HG03565 (cell line): ENCODE data around the gene NCKAP1.
"Not testable (repeated sequence)": the region's sequence is repeated elsewhere in the genome, so short reads cannot be mapped to it uniquely, and the experiment has no call there.

ENCODE experiments used
- ATAC-seq: cut with Tn5 transposase; IDR thresholded peaks from one replicate; pipeline ENCODE4 v1.9.1; 2021; ENCODE audit warnings: mild to moderate bottlenecking, moderate library complexity; ENCODE audit not compliant: unreplicated experiment

The NCKAP1 gene

DNA sequence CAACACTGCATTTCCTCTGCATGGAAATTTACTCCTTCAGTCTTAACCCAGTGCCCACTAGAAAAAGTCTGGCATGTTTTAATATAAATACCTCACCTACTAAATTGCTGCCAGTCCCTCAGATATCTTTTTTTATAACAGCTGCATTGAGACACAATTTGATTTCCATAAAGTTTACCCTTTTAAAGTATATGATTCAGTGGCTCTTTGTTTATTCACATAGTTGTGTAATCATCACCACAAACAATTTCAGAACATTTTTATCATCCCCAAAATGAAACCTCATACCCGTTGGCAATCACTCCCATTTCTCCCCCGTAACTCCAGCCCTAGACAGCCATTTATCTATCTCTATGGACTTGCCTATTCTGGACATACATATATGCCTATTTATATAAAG lies 154.8 kb downstream of the NCKAP1 start:
- no peak for ATAC-seq

DNA sequence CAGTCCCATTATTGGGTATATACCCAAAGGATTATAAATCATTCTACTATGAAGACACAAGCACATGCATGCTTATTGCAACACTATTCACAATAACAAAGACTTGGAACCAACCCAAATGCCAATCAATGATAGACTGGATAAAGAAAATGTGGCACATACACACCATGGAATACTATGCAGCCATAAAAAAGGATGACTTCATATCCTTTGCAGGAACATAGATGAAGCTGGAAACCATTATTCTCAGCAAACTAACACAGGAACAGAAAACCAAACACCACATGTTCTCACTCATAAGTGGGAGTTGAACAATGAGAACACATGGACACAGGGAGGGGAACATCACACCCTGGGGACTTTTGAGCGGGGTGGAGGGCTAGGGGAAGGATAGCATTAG lies 158.2 kb downstream of the NCKAP1 start:
- not testable (repeated sequence) for ATAC-seq

DNA sequence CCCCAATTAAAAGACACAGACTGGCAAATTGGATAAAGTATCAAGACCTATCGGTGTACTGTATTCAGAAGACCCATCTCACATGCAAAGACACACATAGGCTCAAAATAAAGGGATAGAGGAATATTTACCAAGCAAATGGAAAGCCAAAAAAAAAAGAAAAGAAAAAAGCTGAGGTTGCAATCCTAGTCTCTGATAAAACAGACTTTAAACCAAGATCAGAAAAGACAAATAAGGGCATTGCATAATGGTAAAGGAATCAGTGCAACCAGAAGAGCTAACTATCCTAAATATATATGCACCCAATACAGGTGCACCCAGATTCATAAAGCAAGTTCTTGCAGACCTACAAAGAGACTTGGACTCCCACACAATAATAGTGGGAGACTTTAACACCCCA lies 161.6 kb downstream of the NCKAP1 start:
- not testable (repeated sequence) for ATAC-seq

DNA sequence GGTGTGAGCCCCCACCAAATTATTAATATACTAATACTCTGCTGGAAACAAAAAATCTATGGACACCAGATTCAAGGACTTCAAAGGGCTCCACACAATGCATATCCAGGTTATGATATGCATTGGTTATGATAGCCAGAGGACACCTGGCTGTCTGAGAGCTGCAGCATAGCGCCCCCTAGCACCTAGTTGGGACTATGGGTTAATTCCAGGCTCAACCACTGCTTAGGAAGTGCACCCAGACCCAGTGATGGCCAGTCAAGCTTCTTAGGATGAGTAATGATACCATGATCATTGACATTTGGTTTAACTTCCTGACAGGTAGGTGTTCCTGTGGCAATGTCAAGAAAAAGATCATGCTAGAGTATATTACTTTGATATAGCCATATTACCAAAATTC lies 168.0 kb downstream of the NCKAP1 start:
- no peak for ATAC-seq

DNA sequence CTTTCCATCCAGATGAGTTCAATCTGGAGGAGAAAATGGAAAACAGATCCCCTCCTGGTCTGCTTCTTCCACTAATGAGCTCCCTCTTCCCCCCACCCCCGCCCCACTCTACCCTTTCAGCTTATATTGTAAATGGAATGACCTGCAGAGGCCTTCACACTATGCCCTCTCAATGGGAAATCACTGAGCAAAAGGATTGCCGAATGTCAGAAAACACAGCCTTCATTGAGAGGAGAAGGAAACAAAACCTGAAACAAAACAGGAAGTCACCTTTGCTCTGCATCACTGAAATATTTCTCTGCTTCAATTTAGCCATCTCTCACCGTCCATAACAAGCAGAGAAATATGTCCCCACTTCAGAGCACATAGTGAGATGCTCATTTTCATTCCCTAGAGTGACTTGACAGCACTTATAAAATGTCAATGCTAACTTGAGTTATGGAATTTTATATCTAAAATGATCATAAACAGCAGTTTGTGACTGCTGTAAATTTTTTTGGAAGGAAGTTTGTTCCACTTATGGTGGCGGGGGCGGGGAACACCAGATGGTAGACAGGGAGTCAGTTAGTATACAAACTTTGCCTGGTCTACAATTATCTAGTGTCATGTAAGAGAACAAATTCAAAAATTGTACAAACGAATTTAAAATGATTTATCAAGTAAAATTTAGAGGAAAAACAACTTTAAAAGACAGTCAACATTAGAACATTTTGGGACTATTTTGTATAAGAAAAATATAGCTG lies 170.0 kb downstream of the NCKAP1 start:
- no peak for ATAC-seq

DNA sequence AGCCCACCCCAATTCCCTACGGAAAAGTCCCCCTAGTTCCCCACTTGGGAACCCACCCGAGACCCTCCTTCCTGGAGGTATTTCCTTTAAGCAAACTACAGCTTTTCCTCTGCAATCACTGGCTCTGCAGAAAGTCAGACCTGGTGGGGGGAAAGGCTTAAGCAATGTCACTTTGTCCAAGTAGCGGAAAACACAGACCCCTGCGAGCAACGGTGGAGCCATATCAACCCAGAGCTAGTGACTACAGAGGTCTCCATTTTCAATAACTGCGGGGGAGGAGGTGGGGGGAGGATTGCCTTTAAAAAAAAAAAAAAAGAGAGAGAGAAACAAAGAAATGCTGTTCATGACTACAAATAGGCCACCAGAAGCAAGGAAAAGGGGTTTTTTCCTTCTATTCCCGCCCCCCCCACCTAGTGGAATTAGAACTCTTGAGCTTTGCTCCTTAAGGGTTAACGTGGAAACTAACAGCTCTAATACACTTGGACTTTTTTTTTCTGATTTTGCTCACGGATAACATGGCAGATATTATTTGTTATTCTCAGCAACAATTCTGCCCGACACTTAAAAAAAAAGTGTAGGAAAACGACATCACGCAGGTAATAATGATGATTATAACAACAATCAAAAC lies 170.7 kb downstream of the NCKAP1 start:
- ATAC-seq = no peak

DNA sequence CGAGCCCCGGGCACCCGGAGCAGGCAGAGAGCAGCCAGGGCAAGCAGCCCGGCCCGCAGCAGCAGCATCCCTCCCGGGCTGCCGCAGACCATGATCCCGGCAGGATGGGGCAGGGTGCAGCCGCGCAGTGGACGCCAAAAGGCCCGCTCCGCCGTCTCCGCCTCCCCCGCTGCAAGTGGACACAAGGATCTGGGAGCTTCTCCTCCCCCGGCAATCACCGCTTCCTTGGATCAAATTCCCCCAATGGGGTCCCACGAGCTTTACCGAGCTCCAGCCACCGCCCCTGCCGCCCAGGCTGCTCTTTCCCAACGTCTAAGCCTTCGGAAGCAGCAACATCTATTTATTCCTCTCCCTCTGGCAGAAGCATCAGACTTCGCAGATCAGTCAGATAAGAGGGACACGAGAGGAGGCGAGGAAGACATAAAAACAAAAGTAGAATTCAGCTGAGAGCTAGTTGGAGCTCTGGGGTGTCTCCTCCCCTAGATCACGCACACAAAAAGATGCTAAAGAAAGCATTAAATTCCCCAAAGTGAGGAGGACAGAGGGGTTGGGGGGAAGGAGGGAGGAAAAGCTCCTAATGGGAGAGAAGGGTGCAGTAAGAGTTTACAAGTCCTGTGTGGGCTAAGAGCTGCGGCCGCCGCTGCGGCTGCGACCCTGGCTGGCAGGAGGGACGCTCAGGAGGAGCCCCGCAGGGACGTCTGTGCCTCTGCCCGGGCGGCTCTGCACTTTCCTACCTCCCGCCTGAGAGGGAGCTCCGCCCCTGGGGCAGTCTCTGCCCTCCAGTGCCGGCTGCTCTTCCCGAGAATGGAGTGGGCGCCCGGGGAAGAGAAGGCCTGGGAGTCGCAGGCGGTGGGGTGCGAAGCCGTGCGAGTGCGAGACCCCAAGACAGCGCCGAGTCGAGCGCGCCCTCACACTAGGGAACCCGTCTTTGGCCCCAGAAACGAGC lies 171.5 kb downstream of the NCKAP1 start, which contains the start of gene FRZB:
Gene FRZB (minus strand): TSS at position 177 of the 946 bp plus-strand sequence. CDS start 85 bp downstream, at position 92.
- ATAC-seq = no peak

DNA sequence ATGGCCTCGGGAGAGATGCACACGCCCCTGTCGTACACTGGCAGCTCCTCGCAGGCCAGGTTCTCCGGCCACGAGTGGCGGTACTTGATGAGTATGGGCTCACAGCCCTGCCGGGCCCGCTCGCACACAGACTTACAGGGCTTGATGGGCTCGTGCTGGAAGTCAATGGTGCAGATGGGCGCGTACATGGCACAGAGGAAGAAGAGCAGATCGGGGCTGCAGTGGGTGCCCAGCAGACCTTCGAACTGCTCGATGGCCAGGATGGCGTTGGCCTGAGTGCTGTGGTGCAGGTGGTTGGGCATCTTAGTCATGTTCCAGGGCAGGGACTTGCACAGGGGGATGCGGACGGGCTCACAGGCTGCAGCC lies 172.2 kb downstream of the NCKAP1 start:
- no peak for ATAC-seq

DNA sequence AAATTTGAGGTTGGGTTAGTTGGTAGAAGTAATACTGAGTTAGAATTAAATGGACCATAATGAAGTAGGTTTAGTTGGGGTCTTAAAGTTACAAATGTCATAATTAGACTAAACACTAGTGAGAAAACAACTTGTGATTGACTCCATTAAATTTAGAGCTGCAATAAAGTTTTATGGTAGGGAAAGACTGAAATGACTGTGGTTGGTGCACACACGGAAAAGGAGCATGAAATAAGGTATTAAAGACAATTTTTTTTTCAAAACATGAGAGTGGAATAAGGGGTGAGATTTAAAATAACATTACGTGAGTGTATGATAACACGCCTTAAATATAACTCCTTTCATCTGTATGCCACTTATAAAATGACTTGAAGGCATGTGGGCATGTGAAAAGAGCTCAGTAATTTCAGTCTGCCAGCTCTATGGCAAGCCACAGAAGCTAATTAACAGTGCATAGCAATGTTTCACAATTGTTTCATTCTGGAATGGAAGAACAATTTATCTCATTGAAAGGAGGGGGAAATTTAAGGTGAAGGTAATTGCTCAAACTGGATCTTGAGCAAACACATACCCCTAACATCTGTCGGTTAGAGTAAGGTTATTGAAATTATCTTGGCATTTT lies 173.2 kb downstream of the NCKAP1 start:
- ATAC-seq = no peak

DNA sequence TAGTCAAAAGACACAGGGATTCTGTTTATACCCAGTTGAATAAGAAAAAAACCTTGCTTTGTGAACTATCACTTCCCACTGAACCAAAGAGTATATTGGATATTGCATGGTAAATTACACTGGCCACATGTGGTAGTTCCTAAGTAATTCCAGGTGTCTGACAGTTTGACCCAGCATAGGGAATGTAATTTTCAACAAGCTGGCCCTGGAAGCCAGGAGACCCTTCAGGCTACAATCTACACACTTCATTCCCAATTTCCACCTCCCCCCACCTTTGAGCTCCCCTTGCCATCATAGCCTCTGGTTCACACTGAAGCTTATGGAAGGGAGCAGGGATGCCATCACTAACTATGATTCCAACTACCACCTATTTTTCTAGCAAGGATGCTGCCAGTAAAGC lies 174.6 kb downstream of the NCKAP1 start:
- ATAC-seq = no peak

DNA sequence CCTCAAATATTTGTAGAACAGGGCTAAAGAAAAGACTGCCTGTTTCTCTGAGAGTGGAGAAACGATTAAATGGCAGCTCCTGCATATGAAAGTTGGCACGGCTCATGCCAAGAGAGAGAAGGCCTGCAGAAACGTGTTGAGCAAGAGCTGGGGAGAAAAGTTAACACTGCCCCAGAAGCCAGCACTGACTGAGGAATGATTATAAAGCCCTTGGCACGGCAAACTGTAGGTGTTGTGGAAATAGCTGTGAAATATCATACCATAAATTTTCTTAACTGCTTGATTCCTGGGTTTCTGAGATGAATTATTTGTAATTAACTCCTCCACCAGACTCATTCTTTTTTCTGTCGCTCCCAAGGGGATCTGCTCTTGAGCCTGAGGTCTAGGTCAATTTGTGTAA lies 176.2 kb downstream of the NCKAP1 start:
- ATAC-seq = no peak

DNA sequence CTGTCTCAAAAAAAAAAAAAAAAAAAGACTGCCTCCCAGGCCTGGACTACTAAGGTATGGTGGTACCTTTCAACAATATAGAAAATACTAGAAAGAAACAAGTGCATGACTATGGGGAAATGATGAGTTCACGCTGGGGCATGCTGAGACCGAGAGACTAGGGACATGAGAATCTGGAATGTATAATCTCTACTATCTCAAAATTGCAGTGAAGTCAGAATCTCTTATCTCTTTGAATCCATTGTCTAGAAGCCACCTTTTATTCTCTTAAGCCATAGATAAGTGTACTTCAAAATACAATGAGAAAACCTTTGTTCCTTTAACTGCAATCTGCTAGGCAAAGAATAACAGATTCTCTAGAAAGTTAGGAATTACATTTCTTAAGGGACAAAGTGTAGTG lies 177.4 kb downstream of the NCKAP1 start:
- ATAC-seq = no peak
